Kidney (tissue), 14 donors: ENCODE data around the gene FAM120B. TPM values are rescaled to one million over a fixed set of nuclear protein-coding genes. Genes with fewer than 3 reads are reported as not detected.

Experiments used
- DNase-seq, 5 donors: peaks; one replicate each; pipeline ENCODE4 v3.0.0-alpha.2; 2013 to 2020
- FAIRE-seq: peaks from 2 replicates; lab custom pipeline; 2012; peaks lifted over from hg19 to GRCh38; lab: Jason Lieb, UNC
- H3K27ac ChIP-seq, 2 donors: one replicate each; pipeline ENCODE4 v1.7.0; 2013; ENCODE audit warnings: low read depth in 2 of 2, low read length in 2 of 2, inconsistent platforms in 1 of 2
- H3K27me3 ChIP-seq: one replicate; pipeline ENCODE4 v1.7.1; 2013; ENCODE audit warnings: low read length, inconsistent platforms; ENCODE audit not compliant: control insufficient read depth, insufficient read depth
- H3K36me3 ChIP-seq, 3 donors: one replicate each; pipeline versions ENCODE4 v1.7.0 to v1.7.1; 2013; ENCODE audit warnings: low read length in 3 of 3, control low read depth in 1 of 3, inconsistent platforms in 1 of 3; ENCODE audit not compliant: insufficient read depth in 3 of 3, control insufficient read depth in 2 of 3
- H3K4me1 ChIP-seq, 3 donors: one replicate each; pipeline versions ENCODE4 v1.7.0 to v1.7.1; 2013; ENCODE audit warnings: low read length in 3 of 3, inconsistent platforms in 1 of 3, low read depth in 1 of 3; ENCODE audit not compliant: control insufficient read depth in 2 of 3, insufficient read depth in 2 of 3
- H3K4me3 ChIP-seq, 3 donors: one replicate each; pipeline versions ENCODE4 v1.7.0 to v1.8.1; 2013; ENCODE audit warnings: low read length in 3 of 3, control low read depth in 1 of 3, inconsistent platforms in 1 of 3
- H3K9ac ChIP-seq, 3 donors: one replicate each; pipeline versions ENCODE4 v1.7.0 to v1.7.1; 2013; ENCODE audit warnings: low read length in 3 of 3, control low read depth in 1 of 3, inconsistent platforms in 1 of 3
- H3K9me3 ChIP-seq, 3 donors: one replicate each; pipeline versions ENCODE4 v1.7.0 to v1.7.1; 2013; ENCODE audit warnings: low read length in 3 of 3, control low read depth in 1 of 3, inconsistent platforms in 1 of 3; ENCODE audit not compliant: control insufficient read depth in 2 of 3, insufficient read depth in 1 of 3
- intact Hi-C: fragments of 100-400 bp; cut with DNase I; formaldehyde crosslinking; loops from one replicate; pipeline ENCODE4 v1.11.1; 2022
- polyA plus RNA-seq: library from polyadenylated mRNA; stranded (reverse); fragments of 350-450 nt; fragmentation: Illumina TruSeq; extraction: RNeasy Lipid Tissue Mini Kit (QIAGEN cat#74804); gene quantifications from one replicate; pipeline ENCODE4 v1.2.3, GENCODE V29; 2014; ENCODE audit warnings: low read depth, low replicate concordance; ENCODE audit not compliant: insufficient read depth
- total RNA-seq: library from RNA; stranded (reverse); fragmentation: NEBNext Ultra II Directional; extraction: Animal tissue kit (Norgen Biotek cat#: 25700); gene quantifications from one replicate; pipeline ENCODE4 v1.2.1, GENCODE V29; 2021
- TF ChIP-seq, protein P1 (sequence below): IDR thresholded peaks from 3 replicates; pipeline ENCODE4 v1.5.1; 2012; ENCODE audit warnings: mild to moderate bottlenecking, moderate library complexity, borderline replicate concordance; ENCODE audit not compliant: insufficient read depth; ENCODE audit errors: extremely low read depth
- donor health status: control.
- donor health status: control.
- donor health status: control.
- donor health status: control.
- donor health status: control.
- donor health status: DM: yes; HTN: yes; CAD: no.
- donor health status: Normal renal cell carcinoma (clear cell type).

FAM120B gene
- total and polyA plus RNA-seq, 2 donors from 2014 or later: 16.5 to 34.8 TPM

DNA sequence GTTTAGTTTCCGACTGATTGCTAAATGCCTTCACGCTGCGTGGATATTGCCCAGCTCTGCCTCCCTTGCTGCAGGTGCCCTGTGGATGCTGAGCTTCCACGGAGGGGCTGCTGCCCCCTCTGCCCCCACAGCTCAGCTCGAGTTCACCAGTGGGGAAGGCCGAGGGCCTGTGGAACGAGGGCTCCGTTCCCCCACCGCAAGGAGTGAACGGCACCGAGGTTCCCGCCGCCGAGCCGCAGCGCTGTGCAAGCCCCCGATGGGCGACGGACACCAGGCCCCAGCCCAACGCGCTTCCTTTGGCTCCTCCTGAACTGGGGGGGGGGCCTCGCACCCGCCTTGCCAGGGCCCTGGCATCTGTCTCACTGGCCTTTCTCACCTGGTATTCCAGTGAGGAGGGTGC lies 33.4 kb upstream of the FAM120B start:
- TF ChIP-seq, protein P1, sequence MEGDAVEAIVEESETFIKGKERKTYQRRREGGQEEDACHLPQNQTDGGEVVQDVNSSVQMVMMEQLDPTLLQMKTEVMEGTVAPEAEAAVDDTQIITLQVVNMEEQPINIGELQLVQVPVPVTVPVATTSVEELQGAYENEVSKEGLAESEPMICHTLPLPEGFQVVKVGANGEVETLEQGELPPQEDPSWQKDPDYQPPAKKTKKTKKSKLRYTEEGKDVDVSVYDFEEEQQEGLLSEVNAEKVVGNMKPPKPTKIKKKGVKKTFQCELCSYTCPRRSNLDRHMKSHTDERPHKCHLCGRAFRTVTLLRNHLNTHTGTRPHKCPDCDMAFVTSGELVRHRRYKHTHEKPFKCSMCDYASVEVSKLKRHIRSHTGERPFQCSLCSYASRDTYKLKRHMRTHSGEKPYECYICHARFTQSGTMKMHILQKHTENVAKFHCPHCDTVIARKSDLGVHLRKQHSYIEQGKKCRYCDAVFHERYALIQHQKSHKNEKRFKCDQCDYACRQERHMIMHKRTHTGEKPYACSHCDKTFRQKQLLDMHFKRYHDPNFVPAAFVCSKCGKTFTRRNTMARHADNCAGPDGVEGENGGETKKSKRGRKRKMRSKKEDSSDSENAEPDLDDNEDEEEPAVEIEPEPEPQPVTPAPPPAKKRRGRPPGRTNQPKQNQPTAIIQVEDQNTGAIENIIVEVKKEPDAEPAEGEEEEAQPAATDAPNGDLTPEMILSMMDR: no peak
- intact Hi-C loops: no loop called here
- FAIRE-seq (no peak), DNase-seq (peak in 1 of 5 donors; percentile 67)
- Histone ChIP-seq H3K9ac (no peak overlapping the region), H3K27ac (no peak overlapping the region), H3K4me3 (no peak overlapping the region), H3K27me3 (no peaks in the 10 kb centered on the region), H3K9me3 (no peaks in the 10 kb centered on the region), H3K4me1 (peaks cover 0 to 4% (median 2%) of the 10 kb centered on the region in 3 donors), H3K36me3 (no peaks in the 10 kb centered on the region)

DNA sequence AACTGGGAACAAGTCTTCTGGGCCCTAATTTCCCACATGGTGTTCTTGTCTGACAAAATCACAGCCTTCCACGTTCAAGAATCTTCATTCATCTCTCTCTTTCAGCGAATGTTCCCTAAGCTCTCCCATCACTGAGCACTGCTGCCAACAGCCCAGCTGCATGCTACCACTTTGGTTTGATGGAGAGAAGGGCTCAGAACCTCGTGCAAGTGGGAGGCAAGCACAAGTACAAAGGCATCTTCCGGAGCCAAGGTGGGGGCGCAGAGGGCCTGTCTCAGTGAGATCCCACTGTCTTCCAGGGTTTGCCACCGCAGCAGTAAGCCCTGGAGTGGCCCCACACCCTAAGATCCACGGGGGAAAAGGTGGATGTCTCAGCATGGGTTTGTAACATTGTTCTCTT lies 32.9 kb upstream of the FAM120B start:
- H3K9ac ChIP-seq: no peak overlapping the region

DNA sequence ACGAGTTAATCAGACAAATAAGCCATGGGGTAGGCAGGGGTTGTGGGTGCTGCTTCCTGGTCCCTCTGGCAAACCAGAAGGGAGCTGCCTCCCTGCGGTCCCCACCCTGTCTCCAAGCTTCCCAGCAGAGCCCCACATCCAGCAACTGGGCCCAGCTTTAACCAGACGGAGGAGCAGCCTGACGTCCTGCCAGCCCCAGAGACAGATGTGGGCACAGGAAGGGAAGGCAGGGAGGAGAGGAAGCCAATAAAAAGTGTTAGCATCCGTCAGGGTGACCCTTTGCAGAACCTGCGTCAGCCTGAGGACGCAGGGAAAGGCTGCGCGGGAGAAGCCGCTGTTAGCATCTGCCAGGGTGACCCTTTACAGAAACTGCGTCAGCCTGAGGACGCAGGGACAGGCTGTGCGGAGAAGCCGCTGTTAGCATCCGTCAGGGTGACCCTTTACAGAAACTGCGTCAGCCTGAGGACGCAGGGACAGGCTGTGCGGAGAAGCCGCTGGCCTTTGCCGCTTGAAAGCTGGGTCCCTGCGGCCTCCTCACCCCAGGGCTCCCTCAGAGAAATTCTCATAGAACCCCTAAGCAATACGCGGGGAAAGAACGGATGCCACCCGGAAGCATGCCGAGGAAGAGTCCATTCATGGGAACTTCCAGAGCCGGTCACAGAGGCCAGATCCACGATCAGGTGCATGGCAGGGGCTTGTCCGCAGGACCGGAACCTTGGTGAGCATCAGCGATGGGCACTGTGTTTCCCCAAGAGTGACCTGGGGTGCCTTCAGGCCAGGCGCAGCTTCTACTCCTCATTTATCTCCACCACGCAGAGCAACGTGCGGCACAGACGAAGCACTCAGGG lies 31.6 kb upstream of the FAM120B start:
- intact Hi-C loops: no loop called here
- DNase-seq (peak in 1 of 5 donors; percentile 49), FAIRE-seq (no peak)
- H3K9ac ChIP-seq: no peak overlapping the region
- no peak overlapping the region for H3K4me3 ChIP-seq
- no peak overlapping the region for H3K27ac ChIP-seq
- H3K9me3 ChIP-seq: no peaks in the 10 kb centered on the region
- H3K36me3 ChIP-seq: no peaks in the 10 kb centered on the region
- peaks cover 2 to 7% (median 6%) of the 10 kb centered on the region in 3 donors for H3K4me1 ChIP-seq
- TF ChIP-seq, protein P1: no peak
- no peaks in the 10 kb centered on the region for H3K27me3 ChIP-seq

More for the DNA sequence above, 32.9 kb upstream of the FAM120B start:
- H3K4me3 ChIP-seq: no peak overlapping the region
- TF ChIP-seq, protein P1: no peak
- H3K4me1 ChIP-seq: peaks cover 0 to 6% (median 2%) of the 10 kb centered on the region in 3 donors
- no peak overlapping the region for H3K27ac ChIP-seq
- H3K36me3 ChIP-seq: no peaks in the 10 kb centered on the region
- FAIRE-seq: no peak
- intact Hi-C loops: no loop called here
- H3K9me3 ChIP-seq: no peaks in the 10 kb centered on the region
- DNase-seq: peak in 1 of 5 donors; percentile 57
- H3K27me3 ChIP-seq: no peaks in the 10 kb centered on the region
